ENCODE data around the gene NCAPG. TPM values are rescaled to one million over a fixed set of nuclear protein-coding genes. Genes with fewer than 3 reads are reported as not detected.

The NCAPG gene
- total and polyA plus RNA-seq, 9 of the 15 experiments (the other 6 are each of a cell fraction or from before 2014, with no cell fraction given) = 25.6 to 102 (median 65.3) TPM

GRCh38 chr4:17811078-17811603 lies 362 bp downstream of the NCAPG start (continued):
- TF ChIP-seq CUX1 (CRISPR knock-in tag; IDR thresholded peaks at IDR 0.05) (no peak), GTF2F1 (IDR thresholded peaks at IDR 0.05; ENCODE audit: low read depth, low read length) (no peak), ZNF512 (tag; IDR thresholded peaks at IDR 0.05) (no peak), GATA2 (CRISPR knock-in tag; IDR thresholded peaks at IDR 0.05) (no peak), CBFA2T2 (conservative IDR thresholded peaks at IDR 0.05) (no peak), E2F6 (IDR thresholded peaks at IDR 0.05; ENCODE audit: borderline replicate concordance in 1 of 2, extremely low read depth in 1 of 2, insufficient read depth in 1 of 2, insufficient read length in 1 of 2, low read depth in 1 of 2, low read length in 1 of 2, poor library complexity in 1 of 2, severe bottlenecking in 1 of 2) (peak in 1 of 2 experiments; percentile 18), ZKSCAN3 (CRISPR knock-in tag; IDR thresholded peaks at IDR 0.05) (no peak), HOMEZ (CRISPR knock-in tag; IDR thresholded peaks at IDR 0.05) (no peak), HLTF (IDR thresholded peaks at IDR 0.05) (no peak), ZNF785 (CRISPR knock-in tag; IDR thresholded peaks at IDR 0.05) (no peak), UBTF (IDR thresholded peaks at IDR 0.05; ENCODE audit: borderline replicate concordance in 1 of 2, low read depth in 2 of 2, low read length in 2 of 2) (peak in 1 of 2 experiments; percentile 47; a peak in 1 of 4 replicates)

All from K562 (cell line).